ENCODE data around the gene TIGD2.

DNA sequence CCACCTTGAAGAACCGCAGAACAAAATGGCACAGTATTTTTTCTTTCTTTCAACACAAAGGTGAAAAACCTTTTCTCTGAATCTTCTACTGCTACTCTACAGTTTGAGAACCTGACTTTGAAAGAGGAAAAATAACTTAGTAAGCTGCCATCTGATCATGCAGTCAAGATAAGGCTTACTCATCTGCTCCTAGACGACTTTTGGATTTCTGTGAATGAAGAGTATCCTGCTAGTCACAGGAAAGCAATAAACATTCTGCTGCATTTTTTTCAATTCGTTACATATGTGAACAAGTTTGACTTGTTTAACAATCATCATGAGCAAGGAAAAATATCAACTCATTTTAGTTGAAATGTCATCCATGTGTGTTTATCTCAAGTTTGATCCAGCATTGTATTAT is 25.2 kb downstream of the TIGD2 start:
- TF ChIP-seq, protein P1, sequence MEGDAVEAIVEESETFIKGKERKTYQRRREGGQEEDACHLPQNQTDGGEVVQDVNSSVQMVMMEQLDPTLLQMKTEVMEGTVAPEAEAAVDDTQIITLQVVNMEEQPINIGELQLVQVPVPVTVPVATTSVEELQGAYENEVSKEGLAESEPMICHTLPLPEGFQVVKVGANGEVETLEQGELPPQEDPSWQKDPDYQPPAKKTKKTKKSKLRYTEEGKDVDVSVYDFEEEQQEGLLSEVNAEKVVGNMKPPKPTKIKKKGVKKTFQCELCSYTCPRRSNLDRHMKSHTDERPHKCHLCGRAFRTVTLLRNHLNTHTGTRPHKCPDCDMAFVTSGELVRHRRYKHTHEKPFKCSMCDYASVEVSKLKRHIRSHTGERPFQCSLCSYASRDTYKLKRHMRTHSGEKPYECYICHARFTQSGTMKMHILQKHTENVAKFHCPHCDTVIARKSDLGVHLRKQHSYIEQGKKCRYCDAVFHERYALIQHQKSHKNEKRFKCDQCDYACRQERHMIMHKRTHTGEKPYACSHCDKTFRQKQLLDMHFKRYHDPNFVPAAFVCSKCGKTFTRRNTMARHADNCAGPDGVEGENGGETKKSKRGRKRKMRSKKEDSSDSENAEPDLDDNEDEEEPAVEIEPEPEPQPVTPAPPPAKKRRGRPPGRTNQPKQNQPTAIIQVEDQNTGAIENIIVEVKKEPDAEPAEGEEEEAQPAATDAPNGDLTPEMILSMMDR (IDR thresholded peaks at IDR 0.05; ENCODE audit: insufficient read depth, low read length, poor library complexity, severe bottlenecking): no peak
- no peak for TF ChIP-seq EZH2phosphoT487 (conservative IDR thresholded peaks at IDR 0.05; ENCODE audit: low read length)
